Measurements from ENCODE around the gene BSDC1. TPM values are rescaled to one million over a fixed set of nuclear protein-coding genes. Genes with fewer than 3 reads are reported as not detected.
A peak's percentile ranks its signal among the peaks of the same experiment; 100 is the strongest.
"Not testable (repeated sequence)": the region's sequence is repeated elsewhere in the genome, so short reads cannot be mapped to it uniquely, and the experiment has no call there.

The BSDC1 gene
- total RNA-seq (10 to 100 TPM; 35.6 to 53.2 (median 44.5) TPM), polyA plus RNA-seq (10 to 100 TPM; 25.1 to 46.9 TPM)
- long read RNA-seq, donor 1, transcript BSDC1-206 (11 exons, 2,846 nt) = major isoform, 20 of 51 reads
- long read RNA-seq, donor 1, partial matches to known transcripts = 20 of 51 reads
- long read RNA-seq, donor 1, other reads (novel, unspliced or antisense) = 9 of 51 reads
- long read RNA-seq, donor 2, full-length matches to known transcripts = 117 of 180 reads
- long read RNA-seq, donor 2, partial matches to known transcripts = 34 of 180 reads
- long read RNA-seq, donor 2, other reads (novel, unspliced or antisense) = 29 of 180 reads
- long read RNA-seq, donor 3, transcript BSDC1-206 (11 exons, 2,846 nt) = major isoform, 33 of 57 reads
- long read RNA-seq, donor 3, partial matches to known transcripts = 12 of 57 reads
- long read RNA-seq, donor 3, other reads (novel, unspliced or antisense) = 10 of 57 reads

GRCh38 chr1:32394141-32394889 is at the start of gene BSDC1:
TSS of gene BSDC1 (minus strand) at chr1:32394441. CDS start at chr1:32394414, 27 bp downstream.
- peaks cover 7 to 50% (median 31%) of the 10 kb centered on the region in 12 donors for H3K4me1 ChIP-seq

GRCh38 chr1:32441467-32441866 is 47.2 kb upstream of the BSDC1 start:
- not testable (repeated sequence) for H3K36me3 ChIP-seq, H3K27ac ChIP-seq, H3K9me3 ChIP-seq, H3K4me1 ChIP-seq, ATAC-seq, H3K4me3 ChIP-seq, DNase-seq
- intact Hi-C loops (cut with DNase I) = loop anchor here in 3 of 10 donors (10.0 kb wide), 2 partner anchors 163 to 183 kb away; no protein-coding TSS in a partner anchor
- peaks cover 0 to 13% (median 0%) of the 10 kb centered on the region in 9 donors for H3K27me3 ChIP-seq
- WGBS, 4 donors = 93 to 94% (median 93%) methylated on average over 10 of the region's 10 CpGs

More at GRCh38 chr1:32394141-32394889, at the start of gene BSDC1:
- Histone ChIP-seq H3K27me3 (no peaks in the 10 kb centered on the region), H3K27ac (peak within 1 kb of the TSS; percentile 86 to 97 (median 90)), H3K4me3 (peak within 1 kb of the TSS; percentile 64 to 98 (median 92)), H3K36me3 (peaks cover 0 to 39% (median 28%) of the 10 kb centered on the region in 9 donors), H3K9me3 (no peaks in the 10 kb centered on the region)
- ATAC-seq (peak; percentile 98 to 100 (median 98)), DNase-seq (peak; percentile 98 to 99 (median 99))
- intact Hi-C loops (cut with DNase I) = loop anchor here in 5 of 10 donors (2.0 to 10.0 kb wide), 4 partner anchors 42 to 180 kb away; partner anchors contain the start of genes EIF3I (in 2 of the 5) and TMEM234 (in 2 of the 5)
- TF ChIP-seq CTCF (IDR thresholded peaks at IDR 0.05) (no peak), POLR2A (IDR thresholded peaks at IDR 0.05) (peak; percentile 81 to 90)
- WGBS, 4 donors = 0 to 1% (median 0%) methylated on average over 48 of the region's 48 CpGs

GRCh38 chr1:32438777-32439176 is 44.5 kb upstream of the BSDC1 start:
- intact Hi-C loops (cut with DNase I); ATAC-seq; H3K4me3 ChIP-seq; H3K4me1 ChIP-seq; H3K27ac ChIP-seq; H3K9me3 ChIP-seq; H3K36me3 ChIP-seq; DNase-seq: not testable (repeated sequence)
- 85 to 96% (median 94%) methylated on average over 4 of the region's 4 CpGs for WGBS, 4 donors
- peaks cover 0 to 13% (median 0%) of the 10 kb centered on the region in 9 donors for H3K27me3 ChIP-seq

GRCh38 chr1:32438136-32438535 is 43.9 kb upstream of the BSDC1 start:
- no peaks in the 10 kb centered on the region for H3K36me3 ChIP-seq
- H3K27ac ChIP-seq = no peak overlapping the region
- no peak for DNase-seq
- H3K9me3 ChIP-seq = peaks cover 0 to 5% (median 0%) of the 10 kb centered on the region in 12 donors
- TF ChIP-seq POLR2A (IDR thresholded peaks at IDR 0.05) = no peak
- TF ChIP-seq CTCF (IDR thresholded peaks at IDR 0.05) = no peak
- WGBS, 4 donors = 41 to 53% (median 48%) methylated on average over 1 of the region's 1 CpG
- intact Hi-C loops (cut with DNase I) = no loop called here
- H3K27me3 ChIP-seq = peaks cover 0 to 10% (median 0%) of the 10 kb centered on the region in 9 donors
- no peaks in the 10 kb centered on the region for H3K4me1 ChIP-seq
- no peak for ATAC-seq
- H3K4me3 ChIP-seq = no peak overlapping the region

All from heart left ventricle (tissue), 16 donors.